HAP-1 (cell line): ENCODE data around the gene RANBP3.
A peak's percentile ranks its signal among the peaks of the same experiment; 100 is the strongest.
"Not testable (repeated sequence)": the region's sequence is repeated elsewhere in the genome, so short reads cannot be mapped to it uniquely, and the experiment has no call there.

Experiments
- DNase-seq, 2 experiments: peaks; one replicate each; pipeline ENCODE4 v3.0.0-alpha.2; 2016 to 2020; ENCODE audit warnings: low spot score in 2 of 2
- H3K27me3 ChIP-seq: fragments of 250-450 bp; sonication (Bioruptor Pico); 2 replicates; pipeline ENCODE4 v1.5.1; 2020; ENCODE audit warnings: low read depth, mild to moderate bottlenecking, moderate library complexity
- H3K36me3 ChIP-seq: fragments of 250-450 bp; sonication (Bioruptor Pico); replicated peaks from 2 replicates; pipeline ENCODE4 v1.5.1; 2020; ENCODE audit warnings: mild to moderate bottlenecking
- H3K4me1 ChIP-seq: fragments of 250-450 bp; sonication (Bioruptor Pico); 2 replicates; pipeline ENCODE4 v1.5.1; 2020; ENCODE audit warnings: mild to moderate bottlenecking
- H3K4me3 ChIP-seq: fragments of 250-450 bp; sonication (Bioruptor Pico); 2 replicates; pipeline ENCODE4 v1.5.1; 2020; ENCODE audit warnings: mild to moderate bottlenecking, moderate library complexity
- H3K9me3 ChIP-seq: fragments of 250-450 bp; sonication (Bioruptor Pico); 2 replicates; pipeline ENCODE4 v1.5.1; 2020; ENCODE audit warnings: mild to moderate bottlenecking, moderate library complexity
- in situ Hi-C: fragments of 300-500 bp; cut with MboI; formaldehyde crosslinking; loops from 3 replicates; pipeline ENCODE4 v1.14.3; 2020; ENCODE audit warnings: low sequenced_read_pairs, inconsistent platforms, mixed read lengths

Gene RANBP3

GRCh38 chr19:5977785-5978605 is at the start of gene RANBP3:
Gene RANBP3 (minus strand): TSS chr19:5978140. CDS start chr19:5978082, 58 bp downstream.
- Histone ChIP-seq H3K27me3 (no peaks in the 10 kb centered on the region), H3K9me3 (no peaks in the 10 kb centered on the region), H3K4me1 (peaks cover 24% of the 10 kb centered on the region), H3K4me3 (peak within 1 kb of the TSS; percentile 98), H3K36me3 (peaks cover 27% of the 10 kb centered on the region)
- peak; percentile 97 to 98 for DNase-seq
- in situ Hi-C loops, result no loop called here

GRCh38 chr19:6026390-6027227 is 48.7 kb upstream of the RANBP3 start:
- Histone ChIP-seq H3K4me3 (no peak overlapping the region), H3K36me3 (no peaks in the 10 kb centered on the region), H3K27me3 (no peaks in the 10 kb centered on the region), H3K9me3 (0 out of 2 replicates have a peak, but pooled peaks cover 4% of the 10 kb centered on the region), H3K4me1 (peaks cover 2% of the 10 kb centered on the region; the same call in 1 of the 2 replicates)
- DNase-seq, result no peak
- in situ Hi-C loops, result no loop called here

- not testable (repeated sequence) for H3K4me3 ChIP-seq, H3K27me3 ChIP-seq, H3K4me1 ChIP-seq, H3K36me3 ChIP-seq, DNase-seq, H3K9me3 ChIP-seq
- in situ Hi-C loops, result loop anchor here (5.0 kb wide), 1 partner anchor 222 kb away; no protein-coding TSS in a partner anchor
Measured at GRCh38 chr19:6024756-6025155, 46.8 kb upstream of the RANBP3 start.

- H3K36me3 ChIP-seq, result no peaks in the 10 kb centered on the region
- H3K4me1 ChIP-seq, result peaks cover 2% of the 10 kb centered on the region; the same call in 1 of the 2 replicates
- H3K27me3 ChIP-seq, result no peaks in the 10 kb centered on the region
- H3K4me3 ChIP-seq, result no peak overlapping the region
- H3K9me3 ChIP-seq, result no peaks in the 10 kb centered on the region
- in situ Hi-C loops, result loop anchor here (5.0 kb wide), 1 partner anchor 222 kb away; no protein-coding TSS in a partner anchor
- no peak for DNase-seq
Measured at GRCh38 chr19:6023936-6024335, 46.0 kb upstream of the RANBP3 start.

GRCh38 chr19:6023085-6023682 is 45.2 kb upstream of the RANBP3 start:
- H3K27me3 ChIP-seq, result no peaks in the 10 kb centered on the region
- in situ Hi-C loops, result loop anchor here (5.0 kb wide), 1 partner anchor 221 kb away; no protein-coding TSS in a partner anchor
- H3K9me3 ChIP-seq, result no peaks in the 10 kb centered on the region
- no peaks in the 10 kb centered on the region for H3K36me3 ChIP-seq
- no peak for DNase-seq
- peaks cover 2% of the 10 kb centered on the region; the same call in 1 of the 2 replicates for H3K4me1 ChIP-seq
- H3K4me3 ChIP-seq, result no peak overlapping the region

GRCh38 chr19:6022570-6023064 is 44.7 kb upstream of the RANBP3 start:
- H3K9me3 ChIP-seq, result no peaks in the 10 kb centered on the region
- H3K27me3 ChIP-seq, result no peaks in the 10 kb centered on the region
- no peak overlapping the region for H3K4me3 ChIP-seq
- H3K36me3 ChIP-seq, result no peaks in the 10 kb centered on the region
- in situ Hi-C loops, result loop anchor here (5.0 kb wide), 1 partner anchor 220 kb away; no protein-coding TSS in a partner anchor
- peaks cover 2% of the 10 kb centered on the region; the same call in 1 of the 2 replicates for H3K4me1 ChIP-seq
- DNase-seq, result no peak

- in situ Hi-C loops, result loop anchor here (5.0 kb wide), 1 partner anchor 220 kb away; no protein-coding TSS in a partner anchor
- H3K4me3 ChIP-seq, result no peak overlapping the region
- H3K4me1 ChIP-seq, result peaks cover 2% of the 10 kb centered on the region; the same call in 1 of the 2 replicates
- no peaks in the 10 kb centered on the region; the same call in 1 of the 2 replicates for H3K27me3 ChIP-seq
- H3K36me3 ChIP-seq, result no peaks in the 10 kb centered on the region
- DNase-seq, result peak; percentile 77 to 93
- no peaks in the 10 kb centered on the region for H3K9me3 ChIP-seq
Measured at GRCh38 chr19:6021878-6022569, 44.1 kb upstream of the RANBP3 start.

GRCh38 chr19:6020972-6021805 is 43.2 kb upstream of the RANBP3 start:
- DNase-seq, result no peak
- in situ Hi-C loops, result loop anchor here (5.0 kb wide), 1 partner anchor 219 kb away; no protein-coding TSS in a partner anchor
- H3K4me1 ChIP-seq, result peaks cover 2% of the 10 kb centered on the region; the same call in 1 of the 2 replicates
- H3K9me3 ChIP-seq, result no peaks in the 10 kb centered on the region
- H3K36me3 ChIP-seq, result no peaks in the 10 kb centered on the region
- no peak overlapping the region for H3K4me3 ChIP-seq
- H3K27me3 ChIP-seq, result no peaks in the 10 kb centered on the region; the same call in 1 of the 2 replicates

GRCh38 chr19:6020166-6020882 is 42.4 kb upstream of the RANBP3 start:
- H3K36me3 ChIP-seq, result no peaks in the 10 kb centered on the region
- DNase-seq, result no peak
- no peaks in the 10 kb centered on the region; the same call in 1 of the 2 replicates for H3K27me3 ChIP-seq
- no peaks in the 10 kb centered on the region for H3K9me3 ChIP-seq
- H3K4me3 ChIP-seq, result no peak overlapping the region
- peaks cover 2% of the 10 kb centered on the region; the same call in 1 of the 2 replicates for H3K4me1 ChIP-seq
- in situ Hi-C loops, result loop anchor here (5.0 kb wide), 1 partner anchor 218 kb away; no protein-coding TSS in a partner anchor

- Histone ChIP-seq H3K4me3 (no peak overlapping the region), H3K9me3 (no peaks in the 10 kb centered on the region), H3K36me3 (no peaks in the 10 kb centered on the region), H3K27me3 (no peaks in the 10 kb centered on the region; the same call in 1 of the 2 replicates), H3K4me1 (peaks cover 2% of the 10 kb centered on the region; the same call in 1 of the 2 replicates)
- in situ Hi-C loops, result no loop called here
- peak in 1 of 2 experiments; percentile 50 for DNase-seq
Measured at GRCh38 chr19:6018786-6019185, 40.8 kb upstream of the RANBP3 start.

- in situ Hi-C loops, result no loop called here
- Histone ChIP-seq H3K9me3 (no peaks in the 10 kb centered on the region), H3K4me1 (peaks cover 2% of the 10 kb centered on the region; the same call in 1 of the 2 replicates), H3K4me3 (no peak overlapping the region), H3K27me3 (no peaks in the 10 kb centered on the region; the same call in 1 of the 2 replicates), H3K36me3 (no peaks in the 10 kb centered on the region)
- no peak for DNase-seq
Measured at GRCh38 chr19:6017576-6017975, 39.6 kb upstream of the RANBP3 start.
